ENCODE measurements around the gene SLC28A1.

DNA sequence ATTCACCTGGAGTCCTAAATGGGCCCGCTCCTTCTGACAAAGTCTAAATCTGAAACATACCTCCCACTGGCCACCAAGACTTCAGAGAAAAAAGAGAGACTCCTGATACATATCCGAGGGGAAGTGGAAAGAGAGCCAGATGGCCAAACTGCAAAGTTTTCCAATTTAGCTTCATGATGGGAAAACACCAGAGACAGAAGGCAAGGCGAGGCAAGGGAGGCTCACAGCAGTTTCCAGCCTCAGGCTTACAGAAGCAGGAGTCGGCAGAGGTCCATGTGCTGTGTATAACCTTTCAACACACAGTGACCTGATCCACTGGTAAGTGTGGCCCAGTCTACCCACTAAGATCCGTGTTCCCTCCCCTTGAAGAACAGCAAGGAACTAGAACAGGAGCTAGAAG is 67.3 kb downstream of the SLC28A1 start:
- TF ChIP-seq GATA1 (IDR thresholded peaks at IDR 0.05; ENCODE audit: low read depth, low read length) (no peak), POLR2A (IDR thresholded peaks at IDR 0.05; ENCODE audit: low read length) (no peak)

Data from erythroblast (primary cell).